Sciatic nerve (tissue), 2 donors: ENCODE results near the gene DDB1. TPM values are rescaled to one million over a fixed set of nuclear protein-coding genes. Genes with fewer than 3 reads are reported as not detected.

Source experiments
- ATAC-seq: fragments of 200-7000 bp; cut with Tn5 transposase; one replicate; pipeline ENCODE4 v1.9.1; 2020; ENCODE audit warnings: mild to moderate bottlenecking, moderate library complexity
- DNase-seq: peaks from one replicate; pipeline ENCODE4 v3.0.0-alpha.2; 2020; ENCODE audit warnings: low spot score
- intact Hi-C: fragments of 100-400 bp; cut with DNase I; formaldehyde crosslinking; loops from one replicate; pipeline ENCODE4 v1.14.2; 2022
- total RNA-seq: library from RNA; stranded (reverse); fragmentation: NEBNext Ultra II Directional; extraction: Animal tissue kit (Norgen Biotek cat#: 25700); gene quantifications from one replicate; pipeline ENCODE4 v1.2.1, GENCODE V29; 2021
- donor health status: DM: no; HTN: no; CAD: no.
- donor health status: DM: no; HTN: no; CAD: no.

DDB1 gene
- total RNA-seq, 1 donor from 2014 or later: 161 TPM

- intact Hi-C loops: no loop called here
- DNase-seq (no peak), ATAC-seq (no peak)
Observed at GRCh38 chr11:61279934-61280659, 52.8 kb downstream of the DDB1 start.

GRCh38 chr11:61278001-61278470, 54.9 kb downstream of the DDB1 start:
- DNase-seq: no peak
- intact Hi-C loops: no loop called here
- ATAC-seq: no peak

- ATAC-seq (no peak), DNase-seq (no peak)
- intact Hi-C loops: no loop called here
Observed at GRCh38 chr11:61277186-61278000, 55.5 kb downstream of the DDB1 start.

DNA sequence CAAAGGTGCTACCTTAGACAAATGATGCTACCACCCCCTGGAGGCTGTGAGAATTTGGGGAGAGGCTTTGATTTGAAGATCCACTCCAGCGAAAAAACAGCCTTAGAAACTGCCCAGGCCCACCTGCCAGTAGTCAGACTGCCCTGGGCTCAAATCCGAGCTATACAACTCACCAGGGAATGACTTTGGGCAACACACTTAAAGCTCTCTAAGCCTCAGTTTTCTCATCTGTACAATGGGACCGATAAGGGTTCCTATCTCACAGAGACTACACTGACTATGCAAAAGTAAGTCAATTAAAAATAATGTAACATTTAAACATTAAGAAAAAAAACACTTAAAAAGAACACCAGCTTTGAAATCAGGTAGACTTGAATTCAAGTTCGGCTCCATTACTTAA, 57.7 kb downstream of the DDB1 start:
- intact Hi-C loops: no loop called here
- DNase-seq (no peak), ATAC-seq (no peak)

GRCh38 chr11:61274084-61274483, 58.8 kb downstream of the DDB1 start:
- ATAC-seq: no peak
- intact Hi-C loops: no loop called here
- no peak for DNase-seq

GRCh38 chr11:61273178-61274078, 59.5 kb downstream of the DDB1 start:
- ATAC-seq: no peak
- intact Hi-C loops: no loop called here
- DNase-seq: no peak

GRCh38 chr11:61272731-61273130, 60.2 kb downstream of the DDB1 start:
- intact Hi-C loops: no loop called here
- no peak for DNase-seq
- no peak for ATAC-seq

DNA sequence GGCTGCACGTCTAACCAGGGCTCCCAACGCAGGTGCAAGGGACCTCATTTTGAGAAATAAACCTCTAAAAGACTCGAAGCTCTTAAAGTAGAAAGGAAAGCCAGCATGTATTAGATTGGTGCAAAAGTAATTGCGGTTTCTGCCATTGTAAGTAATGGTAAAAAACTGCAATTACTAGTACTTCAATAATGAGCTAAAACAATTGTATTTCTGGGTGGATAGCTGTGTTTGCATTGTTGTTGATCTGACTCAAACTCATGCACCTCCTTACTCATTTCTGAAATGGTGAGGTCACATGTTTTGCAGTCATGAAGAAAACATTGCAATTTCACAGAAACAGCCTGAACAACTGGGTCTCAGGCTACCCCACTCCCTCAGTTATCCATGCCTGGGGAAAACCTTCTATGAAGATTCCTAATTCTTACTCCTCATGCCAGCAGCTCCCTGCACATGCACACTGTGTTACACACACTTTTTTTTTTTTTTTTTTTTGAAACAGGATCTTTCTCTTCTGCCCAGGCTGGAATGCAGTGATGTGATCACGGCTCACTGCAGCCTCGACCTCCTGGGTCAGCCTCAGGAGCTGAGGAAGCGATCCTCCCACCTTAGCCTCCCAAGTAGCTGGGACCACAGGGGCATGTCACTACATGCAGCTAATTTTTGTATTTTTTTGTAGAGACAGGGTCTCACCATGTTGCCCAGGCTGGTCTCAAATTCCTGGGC, 62.4 kb downstream of the DDB1 start:
- intact Hi-C loops: no loop called here
- no peak for ATAC-seq
- DNase-seq: no peak

- DNase-seq: no peak
- intact Hi-C loops: no loop called here
Observed at GRCh38 chr11:61268588-61269250, 64.2 kb downstream of the DDB1 start.

DNA sequence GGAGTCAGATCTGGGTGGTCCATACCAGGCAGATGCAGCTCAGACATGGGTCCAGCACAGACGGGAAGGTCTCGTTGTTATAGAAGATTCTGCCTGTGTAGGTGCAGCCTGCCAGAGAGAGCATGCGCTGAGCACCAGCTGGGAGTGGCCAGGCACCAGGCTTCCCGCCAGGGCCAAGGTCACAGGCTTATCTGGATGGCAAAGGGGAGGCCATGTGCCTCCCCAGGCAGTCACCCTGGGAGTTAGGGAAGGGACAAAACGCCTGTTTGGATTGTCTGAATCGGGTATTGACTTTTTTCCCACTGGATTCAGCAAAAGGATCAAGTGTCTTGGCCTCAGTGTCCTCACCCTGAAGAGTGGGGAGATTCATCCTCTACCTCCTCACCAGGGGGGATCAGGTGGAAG, 65.5 kb downstream of the DDB1 start:
- DNase-seq: no peak
- intact Hi-C loops: no loop called here
- no peak for ATAC-seq

More at GRCh38 chr11:61268588-61269250, 64.2 kb downstream of the DDB1 start:
- ATAC-seq: no peak

DNA sequence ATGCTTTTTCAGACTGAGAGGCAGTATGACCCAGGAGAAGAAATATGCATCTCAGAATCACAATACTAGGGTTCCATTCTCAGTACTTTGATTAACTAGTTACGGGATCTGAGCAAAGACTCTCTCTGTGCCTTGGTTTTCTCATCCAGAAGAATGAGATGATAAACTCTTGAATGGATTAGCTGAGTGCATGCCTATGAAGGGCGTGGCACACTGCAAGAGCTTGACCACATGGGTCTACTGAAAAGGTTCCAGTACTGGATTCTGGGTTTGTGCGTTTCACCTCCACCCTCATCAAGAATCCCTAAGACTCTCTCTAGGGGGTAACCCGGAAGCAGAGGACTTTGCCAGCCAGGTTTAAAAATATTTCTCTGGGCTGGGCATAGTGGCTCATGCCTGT, 66.3 kb downstream of the DDB1 start:
- no peak for DNase-seq
- intact Hi-C loops: no loop called here
- no peak for ATAC-seq

DNA sequence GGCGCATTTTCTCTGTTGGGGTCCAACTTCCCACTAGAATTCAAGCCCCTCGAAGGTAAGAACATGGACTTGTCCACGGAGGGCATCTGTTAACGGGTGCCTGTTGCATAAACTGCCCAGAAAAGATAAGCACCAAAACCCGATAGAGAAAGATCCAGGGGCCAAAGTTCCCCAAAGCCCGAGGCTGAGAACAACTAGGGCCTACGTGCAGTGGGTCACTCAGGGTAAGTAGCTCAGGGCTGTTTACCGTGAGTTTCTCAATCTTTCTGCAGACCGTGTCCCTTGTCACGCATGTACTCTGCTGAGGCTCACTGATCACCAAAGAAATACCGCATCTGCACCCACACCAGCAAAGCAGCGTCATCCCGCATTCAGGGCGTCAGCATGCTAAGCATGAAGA, 67.5 kb downstream of the DDB1 start:
- DNase-seq (no peak), ATAC-seq (no peak)
- intact Hi-C loops: no loop called here

- intact Hi-C loops: no loop called here
- ATAC-seq: no peak
- DNase-seq: no peak
Observed at GRCh38 chr11:61264795-61265194, 68.1 kb downstream of the DDB1 start.

GRCh38 chr11:61264371-61264770, 68.5 kb downstream of the DDB1 start:
- DNase-seq (no peak), ATAC-seq (no peak)
- intact Hi-C loops: no loop called here

DNA sequence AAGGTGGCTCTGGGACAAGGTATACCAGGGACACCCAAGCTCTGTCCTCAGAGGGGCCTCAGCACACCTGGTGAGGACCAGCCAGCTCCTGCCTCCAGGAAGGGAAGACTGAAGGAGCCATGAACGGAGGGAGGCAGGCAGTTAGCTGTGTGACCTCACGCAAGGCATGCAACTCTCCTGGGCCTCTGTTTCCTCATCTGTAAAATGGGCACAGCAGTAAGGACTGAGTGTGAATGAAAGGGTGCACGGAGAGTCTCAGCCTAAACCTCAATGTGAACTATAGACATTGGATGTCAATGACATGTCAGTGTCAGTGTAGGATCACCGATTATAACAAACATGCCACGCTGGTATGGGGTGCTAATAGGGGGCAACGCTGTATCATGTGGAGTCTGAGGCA, 73.5 kb downstream of the DDB1 start:
- intact Hi-C loops: no loop called here
- DNase-seq: no peak
- no peak for ATAC-seq

DNA sequence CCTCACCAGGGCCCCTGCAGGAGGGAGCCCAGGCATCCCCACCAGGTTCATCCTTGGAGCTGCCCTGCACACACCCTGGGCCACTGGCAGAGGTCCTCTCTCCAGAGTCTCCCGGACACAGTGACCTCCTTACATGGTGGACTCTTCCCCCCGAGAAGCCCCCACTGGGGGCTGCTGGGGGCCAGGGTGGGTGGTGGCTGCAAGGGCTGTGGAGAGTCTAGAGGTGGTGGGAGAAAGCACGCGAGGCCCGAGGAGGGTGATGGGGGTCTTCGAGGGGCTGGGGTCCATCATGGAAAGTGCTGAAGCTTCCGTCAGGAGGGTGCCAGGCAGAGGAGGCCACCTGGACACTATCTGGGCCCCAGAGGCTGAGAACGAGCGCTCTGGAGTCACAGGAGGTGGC, 74.4 kb downstream of the DDB1 start:
- ATAC-seq: no peak

DNA sequence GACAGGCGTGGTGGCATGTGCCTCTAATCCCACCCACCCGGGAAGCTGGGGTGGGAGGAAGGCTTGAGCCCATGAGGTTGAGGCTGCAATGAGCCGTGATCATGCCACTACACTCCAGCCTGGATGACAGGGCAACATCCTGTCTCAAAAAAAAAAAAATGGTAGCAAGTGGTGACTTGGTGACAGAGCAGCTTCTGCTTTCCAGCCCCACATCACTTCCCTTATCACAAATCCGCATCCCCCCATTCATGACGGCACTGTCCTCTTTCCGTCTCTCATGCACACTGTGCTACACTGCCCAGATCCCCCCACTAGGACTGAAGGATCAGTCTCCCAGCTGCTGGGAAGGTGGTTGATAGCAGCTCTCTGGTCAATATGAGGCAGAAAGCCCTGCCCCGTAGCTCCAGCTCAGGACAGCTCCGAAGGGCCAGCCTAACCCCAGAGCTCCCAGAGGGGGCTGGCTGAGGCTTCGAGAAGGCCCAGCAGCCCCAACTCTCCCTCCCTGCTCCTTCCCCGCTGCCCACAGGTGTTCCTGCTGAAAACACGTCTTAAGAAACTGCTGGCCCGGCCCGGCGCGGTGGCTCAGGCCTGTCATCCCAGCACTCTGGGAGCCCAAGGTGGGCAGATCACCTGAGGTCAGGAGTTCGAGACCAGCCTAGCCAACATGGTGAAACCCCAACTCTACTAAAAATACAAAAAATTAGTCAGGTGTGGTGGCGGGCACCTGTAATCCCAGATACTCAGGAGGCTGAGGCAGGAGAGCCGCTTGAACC, 76.0 kb downstream of the DDB1 start:
- intact Hi-C loops: no loop called here
- ATAC-seq: peak; percentile 39
- no peak for DNase-seq

More for the DNA sequence above, 74.4 kb downstream of the DDB1 start:
- intact Hi-C loops: no loop called here
- no peak for DNase-seq
